Fibroblast of the conjunctiva (primary cell): ENCODE results near the gene RILPL1.
"Not testable (repeated sequence)": the region's sequence is repeated elsewhere in the genome, so short reads cannot be mapped to it uniquely, and the experiment has no call there.

Source experiments
- DNase-seq: peaks from one replicate; pipeline ENCODE4 v3.0.0-alpha.2; 2010; ENCODE audit warnings: low read depth

Gene RILPL1

GRCh38 chr12:123530668-123531067 is 2.9 kb downstream of the RILPL1 start:
- no peak for DNase-seq

- DNase-seq, result no peak
Observed at GRCh38 chr12:123529686-123530085, 3.8 kb downstream of the RILPL1 start.

GRCh38 chr12:123528858-123529257 is 4.7 kb downstream of the RILPL1 start:
- DNase-seq, result no peak

- no peak for DNase-seq
Observed at GRCh38 chr12:123526542-123527080, 6.9 kb downstream of the RILPL1 start.

DNA sequence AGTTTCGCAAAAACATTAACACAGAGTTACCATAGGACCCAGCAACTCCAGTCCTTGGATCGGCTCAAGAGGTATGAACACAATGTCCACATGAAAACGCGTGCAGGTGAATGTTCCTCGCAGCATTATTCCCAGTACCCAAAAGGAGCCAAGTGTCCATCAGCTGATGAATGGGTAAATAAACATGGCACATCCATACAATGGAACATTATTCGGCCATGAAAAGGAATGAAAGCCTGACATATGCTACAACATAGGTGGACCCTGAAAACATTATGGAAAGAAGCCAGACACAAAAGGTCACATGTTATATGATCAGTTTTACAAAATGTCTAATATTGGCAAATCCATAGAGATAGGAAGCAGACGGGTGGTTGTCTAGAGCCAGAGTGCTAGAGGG is 9.1 kb downstream of the RILPL1 start:
- DNase-seq, result no peak

- no peak for DNase-seq
Observed at GRCh38 chr12:123523518-123523917, 10.0 kb downstream of the RILPL1 start.

DNA sequence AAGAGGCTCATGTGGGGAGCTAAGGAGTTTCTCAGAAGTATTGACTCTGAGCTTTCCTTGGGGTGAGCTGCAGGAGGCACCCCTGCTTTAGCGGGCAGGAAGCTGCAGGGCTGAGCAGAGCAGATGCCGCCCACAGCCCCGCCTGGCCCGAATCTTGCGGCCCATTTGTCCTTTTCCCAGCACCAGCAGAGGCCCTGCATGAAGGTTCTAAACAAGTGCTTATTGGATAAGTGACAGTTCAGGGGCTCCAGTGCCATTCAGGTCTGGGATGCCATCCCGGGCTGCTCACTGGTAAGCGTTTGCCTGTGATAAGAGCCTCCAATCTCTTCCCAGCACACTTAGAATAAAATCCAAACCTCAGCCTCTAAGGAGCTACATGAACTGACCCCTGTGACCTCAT is 11.4 kb downstream of the RILPL1 start:
- DNase-seq, result no peak

DNA sequence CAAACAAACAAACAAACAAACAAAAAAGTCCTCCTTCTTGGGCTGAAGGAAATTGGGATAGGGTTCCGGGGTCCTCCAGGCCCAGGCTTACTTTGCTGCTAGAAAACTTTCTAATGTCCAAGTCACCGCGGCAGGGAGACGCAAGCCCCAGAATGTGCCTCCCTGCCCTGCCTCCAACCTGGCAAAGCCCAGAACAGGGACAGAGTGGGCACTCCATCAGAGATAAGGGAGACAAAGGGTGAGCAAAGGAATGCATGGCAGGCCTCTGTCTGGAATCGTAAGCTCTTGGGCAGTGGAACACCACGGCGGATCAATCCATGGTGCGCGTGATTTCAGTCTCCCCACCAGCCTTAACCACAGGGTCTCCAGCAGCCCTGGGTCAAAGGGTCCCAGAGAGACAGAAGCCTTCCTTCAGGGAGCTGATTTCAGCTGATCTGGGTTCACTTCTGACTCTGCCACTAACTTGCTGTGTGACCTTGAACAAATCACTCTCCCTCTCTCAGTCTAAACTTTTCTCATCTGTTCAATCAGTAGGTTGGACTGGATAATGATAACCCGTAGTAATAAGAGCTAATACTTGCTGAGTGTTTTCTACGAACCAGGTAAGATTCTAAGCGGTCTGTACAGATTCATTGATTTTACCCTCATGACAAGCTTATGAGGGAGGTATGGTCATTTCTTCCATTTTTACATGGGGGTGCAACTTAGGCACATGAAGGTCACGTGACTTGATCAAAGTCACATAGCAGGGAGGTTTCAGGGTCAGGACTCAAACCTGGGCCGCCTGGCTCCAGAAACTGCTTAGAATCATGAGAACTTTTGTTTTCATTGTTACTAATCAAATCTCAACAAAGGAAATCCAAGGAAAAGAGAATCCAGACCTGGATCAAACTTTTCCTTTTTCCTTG is 12.7 kb downstream of the RILPL1 start:
- no peak for DNase-seq

DNA sequence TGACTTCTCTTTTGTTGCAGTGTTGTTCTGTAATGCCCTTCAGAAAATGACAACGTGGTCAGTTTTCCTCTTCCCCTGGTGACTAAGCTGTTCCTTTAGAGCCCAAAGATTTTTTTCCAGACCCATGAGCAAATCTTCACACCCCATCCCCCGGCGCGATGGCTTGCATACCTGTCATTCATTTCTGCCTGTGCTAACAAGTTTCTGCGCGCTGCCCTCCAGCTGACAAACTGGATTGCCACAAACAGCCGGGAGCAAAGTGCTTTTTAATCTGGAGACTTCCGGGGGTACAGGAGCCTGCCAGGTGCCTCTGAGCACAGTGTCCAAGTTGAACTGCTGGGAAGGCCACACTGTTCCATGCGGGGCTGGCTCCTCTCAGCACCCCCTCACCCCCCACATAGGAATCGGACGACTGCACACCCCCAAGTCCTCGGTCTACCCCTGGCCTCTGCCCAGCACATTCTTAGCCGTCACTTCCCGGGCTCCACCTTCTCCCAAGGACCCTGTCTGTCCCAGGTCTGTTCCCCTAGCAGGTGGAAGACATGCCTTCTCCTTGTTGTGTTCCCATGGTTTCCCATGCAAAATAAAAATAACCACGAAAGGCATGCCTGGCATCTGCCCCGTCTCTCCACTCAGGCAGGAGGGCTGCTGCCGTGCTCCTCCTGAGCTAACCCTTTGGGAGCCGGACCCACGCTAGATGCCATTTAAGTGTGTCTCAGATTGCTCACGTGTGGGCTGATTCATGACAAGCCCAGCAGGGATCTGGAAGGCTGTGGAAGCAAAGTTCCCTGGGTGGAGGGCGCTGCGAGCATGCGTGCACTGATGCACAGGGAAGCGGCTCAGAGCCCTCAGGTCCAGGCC is 14.1 kb downstream of the RILPL1 start:
- no peak for DNase-seq

DNA sequence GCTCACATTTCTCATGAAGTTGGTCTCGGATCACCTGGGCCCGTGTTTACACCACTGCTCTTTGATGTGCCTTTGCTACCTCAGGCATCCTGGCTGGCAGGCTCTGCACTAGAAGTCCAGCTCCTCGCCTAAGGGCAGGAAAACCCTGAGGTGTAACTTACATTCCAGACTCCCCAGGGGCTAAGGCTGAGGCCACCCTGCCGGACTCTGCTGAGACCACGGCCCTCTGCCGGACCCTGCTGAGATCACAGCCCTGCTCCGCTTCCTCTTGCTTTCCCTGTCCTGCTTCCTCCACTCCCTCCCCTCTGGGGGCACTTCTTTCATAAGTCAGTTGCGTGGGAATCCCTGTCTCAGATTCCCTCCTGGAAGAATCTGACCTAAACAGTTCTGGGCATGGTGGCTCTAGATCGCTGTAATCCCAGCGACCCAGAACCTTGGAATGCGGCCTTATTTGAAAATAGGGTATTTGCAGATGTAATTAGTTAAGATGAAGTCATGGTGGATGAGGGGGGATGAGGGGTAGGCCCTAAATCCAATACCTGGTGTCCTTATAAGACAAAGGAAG is 17.2 kb downstream of the RILPL1 start:
- no peak for DNase-seq

GRCh38 chr12:123514582-123515221 is 18.8 kb downstream of the RILPL1 start:
- not testable (repeated sequence) for DNase-seq

GRCh38 chr12:123513805-123514204 is 19.7 kb downstream of the RILPL1 start:
- DNase-seq, result no peak

DNA sequence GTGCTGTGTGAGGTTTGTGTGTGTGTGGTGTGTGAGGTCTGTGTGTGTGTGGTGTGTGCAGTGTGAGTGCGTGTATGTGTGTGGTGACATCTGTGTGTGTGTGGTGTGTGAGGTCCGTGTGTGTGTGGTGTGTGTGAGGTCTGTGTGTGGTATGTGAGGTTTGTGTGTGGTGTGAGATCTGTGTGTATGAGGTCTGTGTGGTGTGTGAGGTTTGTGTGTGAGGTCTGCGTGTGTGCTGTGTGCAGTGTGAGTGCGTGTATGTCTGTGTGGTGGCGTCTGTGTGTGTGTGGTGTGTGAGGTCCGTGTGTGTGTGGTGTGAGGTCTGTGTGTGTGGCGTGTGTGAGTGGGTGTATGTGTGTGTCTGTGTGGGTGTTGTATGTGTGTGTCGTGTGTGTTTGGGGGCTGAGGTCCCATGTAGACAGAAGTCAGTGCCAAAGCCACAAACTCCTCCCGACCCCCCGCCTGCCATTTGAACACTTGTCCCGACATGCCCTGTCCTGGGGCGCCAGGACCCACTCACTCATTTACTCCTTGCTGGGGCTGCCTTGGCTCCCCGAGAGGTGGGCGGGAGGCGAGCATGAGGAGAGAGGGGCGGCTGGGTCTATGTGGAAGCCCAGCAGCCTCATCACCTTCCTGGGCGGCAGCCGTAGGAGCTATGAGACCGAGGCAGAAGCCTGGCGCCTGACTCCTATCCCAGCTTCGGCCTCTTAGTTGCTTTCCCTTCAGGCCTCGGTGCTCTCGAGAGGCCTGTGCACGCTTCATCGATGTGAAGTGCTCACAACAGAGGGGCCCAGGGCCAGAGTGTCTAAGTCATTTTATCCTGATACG is 20.5 kb downstream of the RILPL1 start:
- no peak for DNase-seq

DNA sequence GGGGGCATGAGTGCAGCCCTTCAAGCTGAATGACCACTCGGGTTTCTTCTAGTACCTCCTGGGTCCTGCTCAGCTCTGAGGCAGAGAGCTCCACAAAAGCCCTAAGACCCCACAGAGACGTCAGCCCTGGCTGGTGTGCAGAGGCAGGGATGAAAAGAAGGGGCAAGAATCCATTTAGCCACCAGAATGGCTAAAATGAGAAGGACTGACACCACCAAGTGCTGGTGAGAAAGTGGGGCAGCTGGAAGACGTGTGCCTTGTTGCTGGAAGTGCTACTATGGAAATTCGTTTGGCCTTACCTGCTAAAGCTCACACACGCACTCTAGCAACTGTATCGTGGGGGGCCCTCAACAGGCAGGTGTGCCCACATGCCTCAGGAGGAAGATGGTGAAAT is 26.7 kb downstream of the RILPL1 start:
- DNase-seq, result no peak

DNA sequence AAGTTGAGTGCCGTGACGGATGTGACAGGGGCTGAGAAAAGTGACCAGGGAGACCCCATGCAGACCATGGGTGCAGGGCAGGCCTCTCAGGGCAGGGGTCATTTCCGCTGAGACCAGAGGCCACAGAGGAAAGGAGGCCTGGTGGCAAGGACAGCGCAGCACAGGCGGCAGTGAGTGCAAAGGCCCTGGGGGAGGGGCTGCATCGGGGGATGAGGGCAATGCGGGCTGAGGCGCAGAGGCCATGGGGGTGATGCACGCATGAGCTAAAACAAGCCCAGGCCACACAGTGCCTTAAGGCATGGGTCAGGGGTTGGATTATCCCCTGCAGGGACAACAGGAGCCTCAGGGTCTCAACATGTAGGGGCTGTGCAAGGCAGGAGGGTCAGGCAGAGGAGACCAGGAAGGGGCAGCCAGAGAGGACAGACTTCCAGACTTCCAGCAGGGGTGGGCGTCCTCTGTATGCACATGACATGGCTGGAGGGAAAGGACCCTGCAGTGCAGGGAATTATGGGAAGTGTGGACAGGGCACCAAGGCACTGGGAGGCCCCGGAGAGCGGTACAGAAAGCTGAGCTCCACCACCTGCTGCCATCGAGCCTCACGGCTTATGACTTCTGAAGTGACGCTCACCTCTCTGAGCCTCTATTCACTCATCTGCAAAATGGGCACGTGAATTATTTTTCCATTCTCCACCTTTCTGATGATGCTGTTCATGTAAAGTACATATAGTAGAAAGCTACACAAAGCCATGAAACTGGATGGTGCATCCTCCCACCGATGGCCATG is 27.3 kb downstream of the RILPL1 start:
- no peak for DNase-seq

- no peak for DNase-seq
Observed at GRCh38 chr12:123502163-123502704, 31.3 kb downstream of the RILPL1 start.

GRCh38 chr12:123499332-123499731 is 34.2 kb downstream of the RILPL1 start:
- no peak for DNase-seq

DNA sequence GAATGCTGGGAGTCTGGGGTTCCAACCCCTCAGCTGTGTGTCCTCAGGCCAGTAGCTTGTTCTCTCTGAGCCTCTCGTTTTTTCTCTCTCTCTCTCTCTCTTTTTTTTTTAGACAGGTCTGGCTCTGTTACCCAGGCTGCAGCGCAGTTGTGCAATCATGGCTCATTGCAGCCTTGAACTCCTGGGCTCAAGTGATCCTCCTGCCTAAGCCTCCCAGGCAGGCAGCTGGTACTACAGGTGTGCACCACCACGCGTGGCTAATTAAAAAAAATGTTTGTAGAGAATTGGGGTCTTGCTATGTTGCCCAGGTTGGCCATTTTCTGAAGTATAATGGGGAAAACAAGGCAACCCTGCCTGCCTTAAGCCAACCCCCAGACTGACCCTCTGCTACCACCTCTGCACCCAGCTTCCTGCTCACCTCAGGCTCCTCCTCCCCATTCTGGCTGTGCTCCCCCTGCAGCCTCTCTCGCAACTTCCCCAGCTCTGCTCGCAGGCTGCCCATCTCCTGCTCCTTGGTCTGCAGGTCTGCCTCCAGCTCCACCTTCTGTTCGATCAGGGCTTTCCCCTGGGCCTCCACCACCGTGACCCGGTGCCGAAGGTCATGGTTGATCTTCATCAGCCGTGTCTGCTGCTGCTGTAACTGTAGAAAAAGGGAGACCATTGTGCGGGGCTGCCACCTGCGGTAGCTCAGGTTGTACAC is 35.2 kb downstream of the RILPL1 start:
- DNase-seq, result no peak

- no peak for DNase-seq
Observed at GRCh38 chr12:123497065-123497464, 36.5 kb downstream of the RILPL1 start.
